GM12891 (cell line): Measurements from ENCODE around the gene GNG3. TPM values are rescaled to one million over a fixed set of nuclear protein-coding genes. Genes with fewer than 3 reads are reported as not detected.

Experiments
- DNase-seq: peaks from one replicate; pipeline ENCODE4 v3.0.0; 2011; ENCODE audit warnings: low spot score; ENCODE audit not compliant: insufficient read length
- FAIRE-seq: peaks from 2 replicates; lab custom pipeline; 2011; peaks lifted over from hg19 to GRCh38; lab: Jason Lieb, UNC
- PAX5 ChIP-seq: IDR thresholded peaks from 2 replicates; pipeline ENCODE4 v1.6.1; 2011; ENCODE audit warnings: low read length, moderate library complexity, mild to moderate bottlenecking; ENCODE audit not compliant: insufficient read depth, severe bottlenecking
- POLR2A ChIP-seq: IDR thresholded peaks from 2 replicates; pipeline ENCODE4 v1.6.1; 2011; ENCODE audit warnings: low read depth, low read length, control low read depth
- POLR2AphosphoS5 ChIP-seq: IDR thresholded peaks from 2 replicates; pipeline ENCODE4 v1.6.1; 2011; ENCODE audit warnings: low read depth, low read length, control low read depth
- POU2F2 ChIP-seq: IDR thresholded peaks from 2 replicates; pipeline ENCODE4 v1.6.1; 2011; ENCODE audit warnings: low read depth, mild to moderate bottlenecking, control low read depth, low read length, moderate library complexity
- SPI1 ChIP-seq: IDR thresholded peaks from 2 replicates; pipeline ENCODE4 v1.6.1; 2011; ENCODE audit warnings: low read depth, low read length, control low read depth
- TAF1 ChIP-seq: IDR thresholded peaks from 2 replicates; pipeline ENCODE4 v1.6.1; 2011; ENCODE audit warnings: low read depth, low read length, control low read depth
- polyA plus RNA-seq: library from polyadenylated mRNA; unstranded; fragments of >200 nt; gene quantifications from one replicate; pipeline ENCODE4 v1.2.1, GENCODE V29; 2012; ENCODE audit warnings: low read depth, missing spikeins, inconsistent platforms; ENCODE audit not compliant: missing spikeins

GNG3 gene
- 0.14 TPM for polyA plus RNA-seq

DNA sequence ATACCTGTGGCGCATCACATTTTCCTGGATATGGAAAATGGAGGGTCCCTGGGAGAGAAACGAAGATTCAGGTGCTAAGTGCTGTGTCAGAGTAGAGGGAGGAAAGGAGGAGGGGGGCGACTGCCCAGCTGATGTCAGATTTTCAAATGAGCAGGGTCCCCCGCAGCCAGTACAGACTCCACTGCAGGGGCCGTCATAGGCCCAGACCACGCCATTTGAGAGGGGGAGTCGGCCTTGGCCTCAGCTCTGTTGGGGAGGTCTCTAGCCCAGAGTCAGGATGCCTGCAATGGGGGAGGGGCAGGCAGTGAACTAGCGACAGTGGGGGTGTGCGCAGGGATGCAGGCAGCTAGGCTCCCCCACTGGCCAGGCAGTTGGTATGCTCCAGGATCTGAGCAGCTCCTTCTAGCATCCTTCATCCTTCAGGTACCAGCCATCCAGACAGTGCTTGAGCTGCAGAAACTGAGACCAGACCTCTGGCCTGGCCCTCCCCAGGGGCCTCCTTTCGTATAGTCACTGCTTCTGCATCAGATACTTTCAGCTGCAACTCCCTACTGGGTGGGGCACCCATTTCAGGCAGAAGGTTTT lies at the start of gene GNG3, which contains the start of gene BSCL2:
TSS of gene GNG3 (plus strand) at position 400 of the 585 bp plus-strand sequence. CDS start 620 bp downstream, outside the sequence.
TSS of gene BSCL2 (minus strand) at position 148 of the 585 bp plus-strand sequence. CDS start 229 bp downstream, outside the sequence.
- no peak for DNase-seq
- TF ChIP-seq POLR2A (no peak), POU2F2 (no peak), POLR2AphosphoS5 (no peak), TAF1 (no peak), PAX5 (no peak), SPI1 (no peak)
- FAIRE-seq = no peak

DNA sequence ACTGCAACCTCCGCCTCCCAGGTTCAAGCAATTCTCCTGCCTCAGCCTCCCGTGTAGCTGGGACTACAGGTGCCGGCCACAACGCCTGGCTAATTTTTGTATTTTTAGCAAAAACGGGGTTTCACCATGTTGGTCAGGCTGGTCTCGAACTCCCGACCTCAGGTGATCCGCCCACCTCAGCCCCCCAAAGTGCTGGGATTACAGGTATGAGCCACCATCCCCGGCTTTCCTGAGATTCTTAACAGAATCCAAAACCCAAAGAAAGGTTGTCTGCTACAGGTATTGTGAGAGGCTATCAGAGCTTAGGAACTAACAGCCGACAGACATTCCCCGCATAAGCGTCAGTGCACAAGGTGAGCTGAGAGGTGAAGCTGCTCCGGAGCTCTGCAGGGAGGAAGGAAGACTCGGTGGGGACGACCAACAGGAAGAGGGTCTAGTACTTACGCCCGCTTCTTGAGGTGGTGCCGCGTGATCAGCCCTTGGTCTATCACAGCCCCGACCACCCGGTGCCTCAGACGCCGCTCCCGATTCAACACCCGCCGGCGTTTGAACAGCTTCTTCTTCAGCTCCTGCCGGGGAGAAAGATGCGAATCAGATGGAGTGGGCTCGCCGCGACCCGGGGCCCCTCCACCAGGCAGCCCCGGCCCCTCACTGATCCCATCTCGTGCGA lies 42.9 kb upstream of the GNG3 start:
- FAIRE-seq (no peak), DNase-seq (peak; percentile 59)
- TF ChIP-seq SPI1 (no peak), TAF1 (no peak), POLR2AphosphoS5 (no peak), PAX5 (no peak), POU2F2 (no peak), POLR2A (no peak)

DNA sequence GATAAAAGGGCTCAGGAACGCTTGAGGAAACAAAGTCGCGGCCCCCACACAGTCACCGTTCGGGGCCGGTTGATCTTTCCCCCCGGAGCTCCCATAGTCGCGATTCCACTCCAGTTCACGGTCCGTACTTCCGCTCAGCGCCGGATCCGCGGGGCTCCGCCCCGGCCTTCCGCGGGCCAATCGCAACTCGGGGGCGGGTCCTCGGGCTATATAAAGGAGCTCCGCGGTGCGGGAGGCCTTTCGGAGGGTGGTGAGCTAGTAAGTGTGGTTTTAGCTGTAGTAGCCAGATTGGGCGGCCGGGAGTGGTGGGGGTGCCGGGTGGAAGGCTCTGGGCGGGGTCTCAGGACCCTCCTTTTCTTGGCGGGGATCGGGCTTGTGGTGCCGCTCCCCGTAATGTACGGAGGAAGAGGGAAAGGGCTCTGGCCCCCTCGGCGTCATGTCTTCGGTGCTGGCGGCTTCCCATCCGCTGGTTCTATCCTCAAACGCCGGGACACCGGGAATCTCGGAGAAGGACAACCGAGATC lies 42.3 kb upstream of the GNG3 start, which contains the start of the genes C11orf98 and CSKMT:
TSS of gene C11orf98 (minus strand) at position 136 of the 524 bp plus-strand sequence. CDS start at position 95, 41 bp downstream.
TSS of gene CSKMT (plus strand) at position 238 of the 524 bp plus-strand sequence. CDS start 568 bp downstream, outside the sequence.
- peak; percentile 92 for DNase-seq
- TF ChIP-seq POLR2A (peak; percentile 100), SPI1 (peak; percentile 37), PAX5 (peak; percentile 70), TAF1 (peak; percentile 97), POLR2AphosphoS5 (peak; percentile 99), POU2F2 (peak; percentile 94)
- peak; percentile 81 for FAIRE-seq

DNA sequence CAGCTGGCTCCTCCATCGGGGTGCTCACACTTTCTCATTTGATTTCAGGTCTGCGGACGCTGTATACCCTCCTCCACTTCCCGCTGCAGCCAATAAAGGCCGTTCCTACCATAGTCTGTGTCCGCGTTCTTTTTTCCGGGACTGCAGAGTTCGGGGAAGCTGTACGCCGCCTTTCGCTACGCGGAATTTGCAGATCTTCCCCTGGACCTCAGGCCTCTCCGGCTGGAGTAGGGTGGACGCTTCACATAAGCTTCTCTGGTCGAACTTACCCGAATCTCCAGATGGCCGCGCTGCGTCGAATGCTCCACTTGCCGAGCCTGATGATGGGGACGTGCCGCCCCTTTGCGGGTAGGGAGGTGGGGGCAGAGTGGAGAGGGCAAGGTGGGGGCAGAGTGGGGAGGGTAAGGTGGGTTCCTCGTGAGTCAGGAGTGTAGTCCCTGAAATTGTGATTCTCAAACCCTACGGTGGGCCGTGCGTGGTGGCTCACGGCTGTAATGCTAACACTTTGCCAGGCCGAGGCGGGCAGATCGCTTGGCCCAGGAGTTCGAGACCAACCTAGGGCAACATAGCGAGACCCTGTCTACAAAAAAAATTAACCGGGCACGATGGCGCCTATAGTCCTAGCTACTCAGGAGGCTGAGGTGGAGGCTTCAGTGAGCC lies 41.7 kb upstream of the GNG3 start:
- no peak for TF ChIP-seq POLR2A
- TF ChIP-seq PAX5 = no peak
- TF ChIP-seq SPI1 = no peak
- 0 out of 2 replicates have a peak, but pooled peaks have one; percentile 3 for TF ChIP-seq POLR2AphosphoS5
- DNase-seq (no peak), FAIRE-seq (peak; percentile 47)

DNA sequence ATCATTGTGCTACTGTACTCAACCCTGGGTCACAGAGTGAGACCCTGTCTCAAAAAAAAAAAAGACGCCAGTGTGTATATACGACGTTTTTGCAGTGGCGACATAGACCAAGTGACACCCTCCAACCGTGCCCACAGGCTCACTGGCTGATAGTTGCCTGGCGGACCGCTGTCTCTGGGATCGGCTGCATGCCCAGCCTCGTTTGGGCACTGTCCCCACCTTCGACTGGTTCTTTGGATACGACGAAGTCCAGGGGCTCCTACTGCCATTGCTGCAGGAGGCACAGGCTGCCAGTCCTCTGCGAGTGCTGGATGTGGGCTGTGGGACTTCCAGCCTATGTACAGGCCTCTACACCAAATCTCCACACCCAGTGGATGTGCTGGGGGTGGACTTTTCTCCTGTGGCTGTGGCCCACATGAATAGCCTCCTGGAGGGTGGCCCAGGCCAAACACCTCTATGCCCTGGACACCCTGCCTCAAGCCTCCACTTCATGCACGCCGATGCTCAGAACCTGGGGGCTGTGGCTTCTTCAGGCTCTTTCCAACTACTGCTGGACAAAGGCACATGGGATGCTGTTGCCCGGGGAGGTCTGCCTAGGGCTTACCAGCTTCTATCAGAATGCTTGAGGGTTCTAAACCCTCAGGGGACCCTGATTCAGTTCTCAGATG lies 41.1 kb upstream of the GNG3 start:
- DNase-seq (no peak), FAIRE-seq (no peak)
- peak; percentile 20; the same call in 1 of the 2 replicates for TF ChIP-seq POLR2A
- no peak for TF ChIP-seq SPI1
- TF ChIP-seq TAF1 = no peak
- TF ChIP-seq PAX5 = no peak
- no peak for TF ChIP-seq POU2F2
- peak; percentile 49; the same call in 1 of the 2 replicates for TF ChIP-seq POLR2AphosphoS5

DNA sequence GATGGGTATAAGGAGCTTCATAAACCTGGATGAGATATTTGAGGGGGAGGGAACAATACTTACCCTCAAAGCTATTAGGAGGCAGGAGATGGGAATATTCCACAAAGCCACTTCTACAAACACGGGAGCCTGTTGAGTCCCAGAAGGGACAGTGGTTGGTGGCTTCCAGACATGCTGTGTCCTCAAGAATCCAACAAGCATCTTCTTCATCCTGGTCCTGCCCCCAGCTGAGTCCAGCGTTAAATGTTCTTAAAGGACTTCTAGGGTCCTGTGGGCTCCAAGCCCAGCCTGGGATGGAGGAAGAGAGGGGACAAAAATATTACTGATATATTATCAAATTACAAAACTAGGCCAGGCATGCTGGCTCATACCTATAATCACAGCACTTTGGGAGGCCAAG lies 40.0 kb upstream of the GNG3 start:
- TF ChIP-seq TAF1 = no peak
- TF ChIP-seq POLR2A = no peak
- TF ChIP-seq POLR2AphosphoS5 = no peak
- TF ChIP-seq PAX5 = no peak
- no peak for TF ChIP-seq SPI1
- no peak for TF ChIP-seq POU2F2
- FAIRE-seq = no peak

DNA sequence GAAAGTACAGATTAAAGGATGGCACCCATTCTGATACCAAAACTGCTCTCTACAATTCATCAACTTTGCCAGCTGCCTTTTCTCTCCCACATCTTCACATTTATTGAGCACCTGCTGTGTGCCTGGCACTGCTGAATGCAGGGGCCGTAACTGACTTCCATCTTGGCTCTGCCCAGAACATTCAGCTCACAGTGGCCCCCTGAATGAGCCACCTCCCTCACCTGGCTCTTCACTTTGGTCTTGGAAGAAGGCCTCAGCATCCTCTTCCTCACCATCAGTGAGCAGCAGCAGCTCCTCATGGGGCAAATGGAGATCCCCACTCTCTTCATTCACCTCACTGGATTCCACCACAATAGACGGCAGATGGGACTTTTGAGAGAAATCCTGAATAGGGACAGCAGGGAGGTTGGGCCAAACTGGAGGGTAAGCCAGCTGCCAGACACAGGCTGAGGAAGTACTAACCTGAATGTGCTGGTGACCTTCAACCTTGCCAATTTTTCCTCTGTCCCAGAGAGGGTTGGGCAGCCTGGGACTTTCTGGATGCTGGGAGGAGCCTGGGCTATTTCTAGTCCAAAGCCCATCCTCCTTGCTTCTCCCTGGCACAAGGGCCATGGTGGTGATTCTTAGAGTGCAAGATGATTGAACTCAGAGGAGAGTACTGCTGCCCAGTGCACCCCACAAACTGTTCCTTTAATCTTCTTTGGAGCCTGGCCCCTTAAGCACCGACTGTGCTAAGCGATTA lies 37.9 kb upstream of the GNG3 start:
- TF ChIP-seq POLR2AphosphoS5 (no peak), TAF1 (no peak), POLR2A (no peak), PAX5 (no peak)
- FAIRE-seq (no peak), DNase-seq (no peak)

More for the DNA sequence above, 40.0 kb upstream of the GNG3 start:
- DNase-seq = no peak

DNA sequence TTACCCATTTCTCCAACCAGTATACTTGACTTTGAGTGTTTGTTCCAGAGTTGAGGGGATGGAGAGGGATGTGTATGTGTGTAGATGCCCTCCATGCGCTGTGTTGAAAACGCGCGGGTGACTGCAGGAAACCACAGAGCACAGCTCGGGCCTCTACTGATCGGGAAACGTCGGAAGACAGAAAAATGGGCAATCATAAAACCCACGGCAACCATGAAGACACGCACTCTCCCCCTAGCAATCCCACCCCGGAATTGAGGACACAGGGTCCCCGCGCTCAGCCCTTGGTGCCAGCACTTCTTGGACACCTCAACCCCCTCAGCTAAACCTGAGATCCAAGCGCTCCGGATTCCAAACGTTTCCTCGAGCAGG lies 36.3 kb upstream of the GNG3 start:
- TF ChIP-seq POU2F2 = no peak
- TF ChIP-seq PAX5 = no peak
- TF ChIP-seq POLR2A = 0 out of 2 replicates have a peak, but pooled peaks have one; percentile 37
- no peak for FAIRE-seq
- DNase-seq = no peak
